IPS DF 19.7 (cell line): ENCODE data around the gene OBP2B.
"Not testable (repeated sequence)": the region's sequence is repeated elsewhere in the genome, so short reads cannot be mapped to it uniquely, and the experiment has no call there.

ENCODE experiments used
- DNase-seq: peaks from one replicate; pipeline ENCODE4 v3.0.0-alpha.2; 2013; ENCODE audit warnings: low read depth, low spot score

The OBP2B gene

GRCh38 chr9:133223159-133223756 lies 14.2 kb upstream of the OBP2B start:
- DNase-seq, result not testable (repeated sequence)

GRCh38 chr9:133221994-133222393 lies 12.9 kb upstream of the OBP2B start:
- not testable (repeated sequence) for DNase-seq

GRCh38 chr9:133221177-133221809 lies 12.2 kb upstream of the OBP2B start:
- no peak for DNase-seq

- not testable (repeated sequence) for DNase-seq
Measured at GRCh38 chr9:133218049-133218975, 9.3 kb upstream of the OBP2B start.

GRCh38 chr9:133217333-133217988 lies 8.4 kb upstream of the OBP2B start:
- DNase-seq, result not testable (repeated sequence)

GRCh38 chr9:133214276-133214675 lies 5.2 kb upstream of the OBP2B start:
- not testable (repeated sequence) for DNase-seq

- DNase-seq, result no peak
Measured at GRCh38 chr9:133210609-133211008, 1.6 kb upstream of the OBP2B start.

GRCh38 chr9:133210202-133210532 lies 1.1 kb upstream of the OBP2B start:
- DNase-seq, result no peak

GRCh38 chr9:133209327-133210201 lies 514 bp upstream of the OBP2B start:
- not testable (repeated sequence) for DNase-seq

- not testable (repeated sequence) for DNase-seq
Measured at GRCh38 chr9:133208171-133208879, 725 bp downstream of the OBP2B start.

- DNase-seq, result no peak
Measured at GRCh38 chr9:133207540-133208170, 1.4 kb downstream of the OBP2B start.

GRCh38 chr9:133207021-133207531 lies 2.0 kb downstream of the OBP2B start:
- DNase-seq, result no peak

GRCh38 chr9:133205996-133206931 lies 2.8 kb downstream of the OBP2B start:
- no peak for DNase-seq

- DNase-seq, result not testable (repeated sequence)
Measured at GRCh38 chr9:133205481-133205887, 3.6 kb downstream of the OBP2B start.

- DNase-seq, result no peak
Measured at GRCh38 chr9:133204993-133205336, 4.1 kb downstream of the OBP2B start.

GRCh38 chr9:133204335-133204992 lies 4.6 kb downstream of the OBP2B start:
- DNase-seq, result no peak

- DNase-seq, result no peak
Measured at GRCh38 chr9:133203506-133204075, 5.5 kb downstream of the OBP2B start.
